Measurements from ENCODE around the gene HOXA9.

- TF ChIP-seq POLR2AphosphoS5 (IDR thresholded peaks at IDR 0.05; ENCODE audit: low read depth, low read length) = no peak
- TF ChIP-seq SP1 (IDR thresholded peaks at IDR 0.05; ENCODE audit: low read depth, low read length) = no peak
- no peak for TF ChIP-seq CTCF (IDR thresholded peaks at IDR 0.05; ENCODE audit: control extremely low read depth in 1 of 3, insufficient read depth in 1 of 3, low read depth in 1 of 3, low read length in 3 of 3)
- TF ChIP-seq USF2 (IDR thresholded peaks at IDR 0.05; ENCODE audit: low read length) = no peak
These were observed 11.0 kb downstream of the HOXA9 start for GRCh38 chr7:27154369-27154768.

Data from H1 (cell line).